HEK293 (cell line): ENCODE results near the gene PTPRR.

Source experiments
- KLF8 ChIP-seq: fragments of 450-650 bp; formaldehyde crosslinking; IDR thresholded peaks from 2 replicates; pipeline ENCODE4 v1.5.1; 2016; ENCODE audit warnings: missing biosample characterization, missing genetic modification characterization
- ZNF701 ChIP-seq: fragments of 450-650 bp; formaldehyde crosslinking; IDR thresholded peaks from 2 replicates; pipeline ENCODE4 v1.5.1; 2016; ENCODE audit warnings: missing biosample characterization, missing genetic modification characterization
- ZNF776 ChIP-seq: fragments of 450-650 bp; formaldehyde crosslinking; IDR thresholded peaks from 2 replicates; pipeline ENCODE4 v1.5.0; 2017; ENCODE audit warnings: missing biosample characterization, missing genetic modification characterization, borderline replicate concordance
- TF ChIP-seq, protein P1 (sequence below): fragments of 450-650 bp; formaldehyde crosslinking; IDR thresholded peaks from 2 replicates; pipeline ENCODE4 v1.5.1; 2016; ENCODE audit warnings: missing biosample characterization, missing genetic modification characterization
- TF ChIP-seq, protein P2 (sequence below): fragments of 450-650 bp; formaldehyde crosslinking; IDR thresholded peaks from 2 replicates; pipeline ENCODE4 v1.5.1; 2016; ENCODE audit warnings: missing biosample characterization, missing genetic modification characterization

DNA sequence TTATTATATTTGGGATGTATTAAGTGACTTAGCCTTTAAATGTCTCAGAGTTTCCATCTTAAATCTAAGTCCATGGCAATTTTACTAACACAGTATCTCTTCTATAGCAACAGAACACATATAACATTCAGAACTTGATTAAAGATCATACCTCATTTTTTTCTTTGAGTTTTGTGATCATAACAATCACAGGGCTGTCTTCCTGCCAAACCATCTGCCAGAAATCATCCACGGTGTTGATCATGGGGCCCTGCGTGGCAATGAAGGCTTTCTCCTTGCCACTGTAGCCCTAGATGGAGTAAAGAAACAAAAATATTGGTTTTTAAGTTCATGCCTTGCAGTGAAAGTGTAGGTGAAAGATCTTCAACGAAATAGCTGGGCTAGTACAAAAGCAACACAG lies 236.6 kb downstream of the PTPRR start:
- TF ChIP-seq KLF8 (tag by site-specific recombination) (no peak), ZNF776 (tag by site-specific recombination) (no peak), ZNF701 (tag by site-specific recombination) (no peak)
- TF ChIP-seq, protein P1, sequence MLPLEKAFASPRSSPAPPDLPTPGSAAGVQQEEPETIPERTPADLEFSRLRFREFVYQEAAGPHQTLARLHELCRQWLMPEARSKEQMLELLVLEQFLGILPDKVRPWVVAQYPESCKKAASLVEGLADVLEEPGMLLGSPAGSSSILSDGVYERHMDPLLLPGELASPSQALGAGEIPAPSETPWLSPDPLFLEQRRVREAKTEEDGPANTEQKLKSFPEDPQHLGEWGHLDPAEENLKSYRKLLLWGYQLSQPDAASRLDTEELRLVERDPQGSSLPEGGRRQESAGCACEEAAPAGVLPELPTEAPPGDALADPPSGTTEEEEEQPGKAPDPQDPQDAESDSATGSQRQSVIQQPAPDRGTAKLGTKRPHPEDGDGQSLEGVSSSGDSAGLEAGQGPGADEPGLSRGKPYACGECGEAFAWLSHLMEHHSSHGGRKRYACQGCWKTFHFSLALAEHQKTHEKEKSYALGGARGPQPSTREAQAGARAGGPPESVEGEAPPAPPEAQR (tag by site-specific recombination): no peak
- TF ChIP-seq, protein P2, sequence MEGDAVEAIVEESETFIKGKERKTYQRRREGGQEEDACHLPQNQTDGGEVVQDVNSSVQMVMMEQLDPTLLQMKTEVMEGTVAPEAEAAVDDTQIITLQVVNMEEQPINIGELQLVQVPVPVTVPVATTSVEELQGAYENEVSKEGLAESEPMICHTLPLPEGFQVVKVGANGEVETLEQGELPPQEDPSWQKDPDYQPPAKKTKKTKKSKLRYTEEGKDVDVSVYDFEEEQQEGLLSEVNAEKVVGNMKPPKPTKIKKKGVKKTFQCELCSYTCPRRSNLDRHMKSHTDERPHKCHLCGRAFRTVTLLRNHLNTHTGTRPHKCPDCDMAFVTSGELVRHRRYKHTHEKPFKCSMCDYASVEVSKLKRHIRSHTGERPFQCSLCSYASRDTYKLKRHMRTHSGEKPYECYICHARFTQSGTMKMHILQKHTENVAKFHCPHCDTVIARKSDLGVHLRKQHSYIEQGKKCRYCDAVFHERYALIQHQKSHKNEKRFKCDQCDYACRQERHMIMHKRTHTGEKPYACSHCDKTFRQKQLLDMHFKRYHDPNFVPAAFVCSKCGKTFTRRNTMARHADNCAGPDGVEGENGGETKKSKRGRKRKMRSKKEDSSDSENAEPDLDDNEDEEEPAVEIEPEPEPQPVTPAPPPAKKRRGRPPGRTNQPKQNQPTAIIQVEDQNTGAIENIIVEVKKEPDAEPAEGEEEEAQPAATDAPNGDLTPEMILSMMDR: no peak
